ENCODE data around the gene SLC35F6.
"Not testable (repeated sequence)": the region's sequence is repeated elsewhere in the genome, so short reads cannot be mapped to it uniquely, and the experiment has no call there.

Gene SLC35F6

DNA sequence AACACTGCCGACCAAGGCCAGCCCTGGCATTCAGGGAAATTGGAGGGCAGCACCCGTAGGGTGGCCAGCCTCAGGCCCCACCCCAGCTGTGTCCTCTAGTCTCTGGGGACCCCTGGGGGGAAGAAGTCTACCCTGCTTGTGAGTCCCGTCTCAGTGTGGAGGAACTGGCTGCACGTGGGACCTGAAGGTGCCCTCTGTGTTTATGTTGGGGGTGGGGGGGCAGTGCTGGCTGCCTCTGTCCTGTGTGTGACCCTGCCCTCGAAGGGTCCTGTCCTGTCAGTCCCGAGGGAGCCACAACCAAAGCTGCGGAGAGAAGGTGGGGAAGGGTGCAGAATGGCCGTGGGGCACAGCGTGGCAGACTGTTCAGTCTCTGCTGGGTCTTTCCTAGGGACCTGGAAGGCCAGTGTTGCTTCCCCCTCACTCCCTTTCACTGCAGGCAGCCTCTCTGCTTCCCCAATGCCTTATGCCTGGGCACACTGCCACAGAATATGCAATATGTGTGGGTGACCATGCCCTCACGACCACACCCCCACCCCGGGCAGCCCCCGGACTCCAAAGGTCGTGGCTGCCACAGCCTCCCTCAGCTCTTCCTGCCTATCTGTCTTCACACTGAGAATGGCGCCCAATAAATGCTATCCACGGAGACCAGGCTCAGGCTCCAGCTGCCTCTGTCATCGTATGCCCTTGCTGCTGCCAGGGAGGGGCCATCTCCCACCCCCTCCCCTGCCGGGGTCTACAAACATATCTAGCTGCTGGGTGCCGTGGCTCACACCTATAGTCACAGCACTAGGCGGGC lies 33.3 kb upstream of the SLC35F6 start:
- DNase-seq: no peak

DNA sequence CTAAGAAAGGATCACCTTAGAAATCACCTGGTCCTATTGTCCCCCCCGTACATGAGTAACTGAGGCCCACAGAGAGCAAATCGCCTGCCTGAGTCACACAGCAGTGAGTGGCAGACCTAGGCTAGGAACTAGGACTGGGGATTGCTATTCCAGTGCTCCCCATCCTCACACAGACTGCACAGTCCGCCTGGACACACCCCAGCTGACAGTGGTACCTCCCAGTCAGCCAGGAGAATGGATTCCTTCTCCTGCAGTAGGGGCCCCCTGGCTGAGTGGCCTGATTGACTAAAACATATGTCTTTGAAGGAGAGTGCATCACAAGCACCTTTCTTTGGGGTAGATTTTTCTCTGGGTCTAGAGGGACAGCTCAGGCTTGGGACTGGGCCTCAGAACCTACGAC lies 32.4 kb upstream of the SLC35F6 start:
- no peak for DNase-seq

DNA sequence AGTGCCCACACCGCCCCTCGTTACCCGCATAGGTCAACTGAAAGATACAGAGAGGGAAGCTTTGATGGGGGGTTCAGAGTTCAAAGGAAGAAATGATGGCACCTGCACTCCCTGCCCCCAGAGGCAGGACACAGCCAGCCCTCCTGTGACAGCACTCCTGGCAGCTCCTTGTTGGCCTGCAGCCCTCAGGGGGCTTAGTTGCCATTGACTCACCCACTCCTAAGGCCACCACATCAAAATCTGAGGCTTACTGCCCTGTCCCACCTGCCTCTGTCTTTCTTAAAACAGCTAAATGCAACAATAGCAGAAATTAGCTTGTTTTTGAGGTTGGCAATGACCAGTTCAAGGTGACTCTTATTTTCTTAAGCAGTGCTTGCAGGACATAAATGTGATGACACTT lies 31.6 kb upstream of the SLC35F6 start:
- DNase-seq: no peak

GRCh38 chr2:26733413-26733812 lies 30.7 kb upstream of the SLC35F6 start:
- DNase-seq: no peak

DNA sequence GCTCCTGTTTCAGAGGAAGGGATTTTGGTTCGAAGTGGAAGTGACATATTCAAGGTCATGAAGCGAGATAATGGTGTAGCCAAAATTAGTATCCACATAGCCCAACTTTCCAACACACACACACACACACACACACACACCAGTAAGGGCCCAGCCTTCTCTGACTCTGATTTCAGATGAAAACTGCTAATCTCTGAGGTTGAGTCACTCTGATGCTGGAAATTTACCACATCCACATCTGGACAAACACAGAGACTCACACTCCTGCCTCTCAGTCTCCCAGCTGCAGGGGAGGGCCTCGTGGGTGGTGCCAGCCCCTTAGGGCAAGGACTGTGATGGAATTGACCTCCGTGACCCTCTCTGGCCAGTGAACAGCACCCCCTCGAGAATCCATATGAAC lies 29.0 kb upstream of the SLC35F6 start:
- DNase-seq: no peak

- DNase-seq: peak; percentile 35
Observed at GRCh38 chr2:26735883-26736588, 28.0 kb upstream of the SLC35F6 start.

DNA sequence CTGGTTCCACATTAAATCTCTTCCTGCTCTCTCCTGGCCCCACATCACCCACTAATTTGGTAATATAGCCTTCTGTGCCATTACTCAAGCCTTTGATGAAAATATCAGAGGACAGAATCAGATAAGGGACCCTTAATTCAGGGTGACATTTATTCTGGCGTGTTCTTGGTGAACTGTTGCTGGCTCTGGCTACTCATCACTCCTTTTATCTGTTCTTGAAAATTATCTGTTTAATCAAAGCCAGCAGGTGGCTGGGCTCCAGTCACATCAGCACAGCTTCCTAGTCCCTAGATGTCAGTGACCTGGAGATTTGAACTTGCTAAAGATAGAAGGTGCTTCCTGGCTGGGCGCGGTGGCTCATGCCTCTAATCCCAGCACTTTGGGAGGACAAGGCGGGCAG lies 26.9 kb upstream of the SLC35F6 start:
- DNase-seq: no peak

DNA sequence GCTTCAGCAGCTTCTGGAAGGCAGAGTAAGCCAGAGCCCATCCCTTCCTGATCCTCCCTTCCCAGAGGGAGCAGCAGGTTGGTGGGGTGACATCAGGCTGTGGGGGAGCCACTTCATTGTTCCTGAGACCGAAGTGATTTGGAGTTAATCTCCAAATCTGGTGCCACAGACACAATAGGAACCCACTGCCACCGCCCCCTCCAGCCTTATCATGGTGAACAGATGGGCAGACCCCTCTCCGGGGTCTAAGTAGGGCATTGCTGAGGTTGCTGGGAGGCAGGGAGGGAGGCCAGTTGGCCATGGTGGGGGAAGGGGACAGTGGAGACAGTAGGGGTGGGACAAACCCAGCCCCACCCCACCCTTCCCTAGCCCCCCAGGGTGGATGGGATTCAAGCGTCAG lies 25.6 kb upstream of the SLC35F6 start:
- DNase-seq: no peak

- DNase-seq: no peak
Observed at GRCh38 chr2:26739514-26739913, 24.6 kb upstream of the SLC35F6 start.

DNA sequence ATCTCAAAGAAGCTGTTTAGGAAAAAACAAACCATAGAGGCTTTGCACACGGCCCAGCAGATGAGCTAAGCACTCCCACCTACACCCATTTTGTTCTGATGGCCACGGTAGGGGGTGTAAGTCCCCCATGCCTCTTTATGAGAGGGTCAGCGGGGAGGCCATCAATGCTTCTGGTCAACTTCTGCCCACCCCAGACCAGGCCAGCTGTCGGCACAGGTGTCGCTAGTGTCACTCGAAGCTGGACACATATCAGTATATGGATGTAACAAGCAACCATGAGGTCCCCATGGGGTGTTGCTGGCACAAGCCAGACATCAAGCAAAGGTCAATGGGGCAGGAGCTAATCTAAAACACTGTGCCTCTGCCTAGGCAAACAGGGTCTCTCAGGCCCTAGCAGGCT lies 23.7 kb upstream of the SLC35F6 start:
- DNase-seq: no peak

DNA sequence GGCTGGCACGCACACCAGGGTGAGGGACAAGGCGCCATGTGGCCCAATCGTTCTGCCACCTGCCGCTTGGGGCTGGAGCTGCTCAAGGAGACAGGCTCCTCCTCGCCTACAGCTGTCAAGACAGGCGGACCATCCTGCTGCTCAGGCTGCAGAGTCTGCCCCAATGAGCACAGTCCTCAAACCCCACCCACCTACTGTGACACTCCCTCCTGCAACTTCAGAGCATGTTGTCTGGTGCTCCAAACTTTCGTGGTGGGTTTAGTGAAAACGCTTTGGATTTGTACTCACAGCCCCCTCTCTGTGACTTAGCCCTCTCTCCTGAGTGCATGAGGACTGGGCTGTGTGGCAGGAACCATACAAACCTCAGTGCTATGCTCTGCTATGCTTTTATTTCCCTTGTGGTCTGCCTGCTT lies 23.2 kb upstream of the SLC35F6 start:
- DNase-seq: no peak

- no peak for DNase-seq
Observed at GRCh38 chr2:26742048-26742770, 21.9 kb upstream of the SLC35F6 start.

- no peak for DNase-seq
Observed at GRCh38 chr2:26743852-26744251, 20.2 kb upstream of the SLC35F6 start.

- DNase-seq: no peak
Observed at GRCh38 chr2:26744953-26745352, 19.1 kb upstream of the SLC35F6 start.

- peak; percentile 92 for DNase-seq
Observed at GRCh38 chr2:26745609-26746327, 18.3 kb upstream of the SLC35F6 start.

GRCh38 chr2:26746934-26747333 lies 17.1 kb upstream of the SLC35F6 start:
- DNase-seq: no peak

GRCh38 chr2:26749787-26750420 lies 14.2 kb upstream of the SLC35F6 start:
- not testable (repeated sequence) for DNase-seq

DNA sequence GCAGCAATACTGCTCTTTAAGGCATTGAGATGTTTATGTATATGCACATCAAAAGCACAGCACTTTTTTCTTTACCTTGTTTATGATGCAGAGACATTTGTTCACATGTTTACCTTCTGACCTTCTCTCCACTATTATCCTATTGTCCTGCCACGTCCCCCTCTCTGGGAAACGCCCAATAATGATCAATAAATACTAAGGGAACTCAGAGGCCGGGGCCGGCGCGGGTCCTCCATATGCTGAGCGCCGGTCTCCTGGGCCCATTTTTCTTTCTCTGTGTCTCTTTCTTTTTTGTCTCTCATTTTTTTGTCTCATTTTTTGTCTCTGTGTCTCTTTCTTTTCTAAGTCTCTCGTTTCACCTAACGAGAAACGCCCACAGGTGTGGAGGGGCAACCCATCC lies 13.6 kb upstream of the SLC35F6 start:
- not testable (repeated sequence) for DNase-seq

DNA sequence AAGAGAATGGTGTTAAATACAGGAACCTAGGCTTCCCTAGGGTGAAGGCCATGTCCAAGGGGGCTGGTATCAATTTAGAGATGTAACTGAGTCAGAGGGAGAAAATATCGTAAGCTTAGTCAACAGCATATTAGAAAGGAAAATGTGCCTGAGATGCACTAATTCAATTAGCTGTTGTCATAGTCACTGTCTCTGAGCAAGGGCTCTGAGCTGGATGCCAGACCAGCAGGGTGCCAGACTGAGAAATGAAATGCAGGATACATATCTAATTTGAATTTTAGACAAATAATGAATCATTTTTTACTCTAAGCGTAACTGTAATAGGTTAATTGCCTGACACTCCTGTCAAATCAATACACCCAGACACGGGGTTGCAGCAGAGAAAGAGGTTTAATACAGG lies 11.4 kb upstream of the SLC35F6 start:
- no peak for DNase-seq

DNA sequence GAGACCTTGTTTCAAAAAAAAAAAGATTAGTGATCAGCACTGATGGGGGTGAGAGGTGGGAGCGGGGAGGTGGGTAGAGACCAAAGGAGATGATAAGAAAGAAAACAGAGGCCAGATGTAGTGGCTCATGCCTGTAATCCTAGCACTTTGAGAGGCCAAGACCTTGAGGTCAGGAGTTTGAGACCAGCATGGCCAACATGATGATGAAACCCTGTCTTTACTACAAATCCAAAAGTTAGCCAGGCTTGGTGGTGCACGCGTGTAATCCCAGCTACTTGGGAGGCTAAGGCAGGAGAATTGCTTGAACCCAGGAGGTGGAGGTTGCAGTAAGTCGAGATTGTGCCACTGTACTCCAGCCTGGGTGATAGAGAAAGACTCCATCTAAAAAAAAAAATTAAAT lies 9.5 kb upstream of the SLC35F6 start:
- DNase-seq: no peak

GRCh38 chr2:26754972-26755670 lies 9.0 kb upstream of the SLC35F6 start:
- DNase-seq: no peak

- no peak for DNase-seq
Observed at GRCh38 chr2:26756337-26756736, 7.7 kb upstream of the SLC35F6 start.

Data from midbrain (tissue), 1 donor.